GM23248 (cell line): ENCODE results near the gene MTHFR. TPM values are rescaled to one million over a fixed set of nuclear protein-coding genes. Genes with fewer than 3 reads are reported as not detected.
A peak's percentile ranks its signal among the peaks of the same experiment; 100 is the strongest.

Source experiments
- DNase-seq: peaks from one replicate; pipeline ENCODE4 v3.0.0-alpha.2; 2015
- H2AFZ ChIP-seq: fragments of 200-600 bp; sonication (generic); 2 replicates; pipeline ENCODE4 v1.6.1; 2016; ENCODE audit warnings: antibody characterized with exemption
- H3F3A ChIP-seq: fragments of 200-600 bp; sonication (generic); 2 replicates; pipeline ENCODE4 v1.6.1; 2016; ENCODE audit warnings: mild to moderate bottlenecking, antibody characterized with exemption, mixed run types; ENCODE audit not compliant: insufficient read depth
- H3K27ac ChIP-seq: fragments of 200-600 bp; sonication (generic); 2 replicates; pipeline ENCODE4 v1.5.1; 2016; ENCODE audit warnings: mild to moderate bottlenecking
- H3K27me3 ChIP-seq: fragments of 200-600 bp; sonication (generic); replicated peaks from 2 replicates; pipeline ENCODE4 v1.6.1; 2016; ENCODE audit warnings: mild to moderate bottlenecking; ENCODE audit not compliant: insufficient read depth
- H3K36me3 ChIP-seq: fragments of 200-600 bp; sonication (generic); 2 replicates; pipeline ENCODE4 v1.6.1; 2016; ENCODE audit warnings: low read depth, mild to moderate bottlenecking
- H3K4me1 ChIP-seq: fragments of 200-600 bp; sonication (generic); 2 replicates; pipeline ENCODE4 v1.6.1; 2016; ENCODE audit warnings: mild to moderate bottlenecking; ENCODE audit not compliant: insufficient read depth
- H3K4me2 ChIP-seq: fragments of 200-600 bp; sonication (generic); one replicate; pipeline ENCODE4 v1.6.1; 2016; ENCODE audit warnings: mild to moderate bottlenecking; ENCODE audit not compliant: unreplicated experiment
- H3K4me3 ChIP-seq: fragments of 200-600 bp; sonication (generic); 2 replicates; pipeline ENCODE4 v1.5.1; 2016; ENCODE audit warnings: mild to moderate bottlenecking
- H3K79me2 ChIP-seq: fragments of 200-600 bp; sonication (generic); 2 replicates; pipeline ENCODE4 v1.6.1; 2016; ENCODE audit warnings: mild to moderate bottlenecking; ENCODE audit not compliant: insufficient read depth
- H3K9ac ChIP-seq: fragments of 200-600 bp; sonication (generic); 2 replicates; pipeline ENCODE4 v1.6.1; 2016; ENCODE audit warnings: mild to moderate bottlenecking
- H3K9me2 ChIP-seq: fragments of 200-600 bp; sonication (generic); 2 replicates; pipeline ENCODE4 v1.6.1; 2016; ENCODE audit warnings: mixed run types, mild to moderate bottlenecking, moderate library complexity; ENCODE audit not compliant: insufficient read depth
- H3K9me3 ChIP-seq: fragments of 200-600 bp; sonication (generic); one replicate; pipeline ENCODE4 v1.6.1; 2017; ENCODE audit warnings: low read depth
- H4K20me1 ChIP-seq: fragments of 200-600 bp; sonication (generic); 2 replicates; pipeline ENCODE4 v1.6.0; 2016; ENCODE audit not compliant: insufficient read depth
- EZH2 ChIP-seq: fragments of 200-600 bp; sonication (generic); IDR thresholded peaks from 2 replicates; pipeline ENCODE4 v1.6.1; 2018; ENCODE audit warnings: antibody characterized with exemption, mild to moderate bottlenecking; ENCODE audit not compliant: insufficient read depth, poor library complexity, severe bottlenecking
- EZH2phosphoT487 ChIP-seq: fragments of 200-600 bp; sonication (generic); IDR thresholded peaks from 2 replicates; pipeline ENCODE4 v1.6.1; 2018; ENCODE audit warnings: antibody characterized with exemption, moderate library complexity, mild to moderate bottlenecking, low read depth; ENCODE audit not compliant: insufficient read depth
- WGBS, 2 experiments: methylation state at CpG; one replicate each; pipeline ENCODE4 v1.1.6; 2015 to 2017; ENCODE audit warnings: low lambda C conversion rate in 2 of 2, low coverage in 1 of 2; ENCODE audit errors: missing lambda C conversion rate in 2 of 2; 5-methylcytosine and 5-hydroxymethylcytosine counted together
- in situ Hi-C: fragments of 300-500 bp; cut with MboI; formaldehyde crosslinking; loops from 2 replicates; pipeline ENCODE4 v1.15.0; 2020
- polyA plus RNA-seq: library from polyadenylated mRNA; unstranded; fragments of >200 nt; fragmentation: Nextera tagmentation; extraction: Ambion mirVana; gene quantifications from 2 replicates; pipeline ENCODE4 v1.2.1, GENCODE V29; 2016
- small RNA-seq: library from RNA; depleted of rRNA; stranded (forward); fragments of <200 nt; gene quantifications from one replicate; pipeline ENCODE3, GENCODE V24; 2014; ENCODE audit warnings: low read depth, low replicate concordance
- total RNA-seq: library from RNA; depleted of rRNA; stranded (reverse); fragments of >200 nt; shearing (Covaris generic); gene quantifications from 2 replicates; pipeline ENCODE4 v1.2.3, GENCODE V29; 2014; rRNA removed

Gene MTHFR
- total and polyA plus RNA-seq, 2 experiments from 2014 or later: 5.1 to 16.1 TPM

GRCh38 chr1:11738783-11739182 is 67.0 kb downstream of the MTHFR start:
- Histone ChIP-seq H3K9me2 (no peaks in the 10 kb centered on the region), H3K79me2 (peaks cover 47% of the 10 kb centered on the region)
- in situ Hi-C loops: no loop called here

GRCh38 chr1:11738096-11738495 is 67.7 kb downstream of the MTHFR start:
- H3K9me2 ChIP-seq: no peaks in the 10 kb centered on the region

More at GRCh38 chr1:11738783-11739182, 67.0 kb downstream of the MTHFR start:
- H3F3A ChIP-seq: peaks cover 11% of the 10 kb centered on the region
- peaks cover 7% of the 10 kb centered on the region; the same call in 1 of the 2 replicates for H3K4me1 ChIP-seq
- TF ChIP-seq EZH2phosphoT487: no peak
- TF ChIP-seq EZH2: no peak
- no peaks in the 10 kb centered on the region for H4K20me1 ChIP-seq
- no peak overlapping the region for H2AFZ ChIP-seq
- H3K4me2 ChIP-seq: no peak overlapping the region
- H3K9ac ChIP-seq: no peak overlapping the region
- 69 to 71% methylated on average over 6 of the region's 6 CpGs for WGBS, 2 experiments
- H3K9me3 ChIP-seq: no peaks in the 10 kb centered on the region
- H3K4me3 ChIP-seq: no peak overlapping the region
- no peaks in the 10 kb centered on the region for H3K36me3 ChIP-seq
- no peaks in the 10 kb centered on the region for H3K27me3 ChIP-seq
- no peak for DNase-seq
- no peak overlapping the region for H3K27ac ChIP-seq

GRCh38 chr1:11736746-11737639 is 68.8 kb downstream of the MTHFR start:
- Histone ChIP-seq H4K20me1 (no peaks in the 10 kb centered on the region), H3K27me3 (no peaks in the 10 kb centered on the region), H3K4me3 (peak overlapping the region; percentile 84), H3K36me3 (no peaks in the 10 kb centered on the region), H3K9me3 (no peaks in the 10 kb centered on the region), H3F3A (peaks cover 11% of the 10 kb centered on the region), H3K9me2 (no peaks in the 10 kb centered on the region), H3K79me2 (peaks cover 41% of the 10 kb centered on the region), H3K9ac (peak overlapping the region; percentile 91), H2AFZ (peak overlapping the region; percentile 71), H3K4me1 (peaks cover 13% of the 10 kb centered on the region), H3K27ac (peak overlapping the region; percentile 98), H3K4me2 (peak overlapping the region; percentile 84)
- 4 to 5% methylated on average over 15 of the region's 15 CpGs for WGBS, 2 experiments
- in situ Hi-C loops: no loop called here
- DNase-seq: peak; percentile 96
- TF ChIP-seq EZH2 (no peak), EZH2phosphoT487 (no peak)

More at GRCh38 chr1:11738096-11738495, 67.7 kb downstream of the MTHFR start:
- peaks cover 47% of the 10 kb centered on the region for H3K79me2 ChIP-seq
- no peak overlapping the region for H2AFZ ChIP-seq
- no peaks in the 10 kb centered on the region for H3K9me3 ChIP-seq
- no peaks in the 10 kb centered on the region for H3K27me3 ChIP-seq
- H3K4me2 ChIP-seq: no peak overlapping the region
- no peak overlapping the region for H3K27ac ChIP-seq
- 93 to 98% methylated on average over 2 of the region's 2 CpGs for WGBS, 2 experiments
- no peak overlapping the region for H3K4me3 ChIP-seq
- no peak for DNase-seq
- peaks cover 7% of the 10 kb centered on the region; the same call in 1 of the 2 replicates for H3K4me1 ChIP-seq
- no peaks in the 10 kb centered on the region for H3K36me3 ChIP-seq
- H3F3A ChIP-seq: peaks cover 11% of the 10 kb centered on the region
- H3K9ac ChIP-seq: no peak overlapping the region
- H4K20me1 ChIP-seq: no peaks in the 10 kb centered on the region
- in situ Hi-C loops: no loop called here
- TF ChIP-seq EZH2phosphoT487 (no peak), EZH2 (no peak)

- H2AFZ ChIP-seq: peak within 1 kb of the TSS; percentile 71
- H3K4me3 ChIP-seq: peak within 1 kb of the TSS; percentile 84
- H3K27ac ChIP-seq: peak within 1 kb of the TSS; percentile 98
- no peaks in the 10 kb centered on the region for H3K9me3 ChIP-seq
- no peak for TF ChIP-seq EZH2
- no peak for TF ChIP-seq EZH2phosphoT487
- H3K9me2 ChIP-seq: no peaks in the 10 kb centered on the region
- peak; percentile 98 for DNase-seq
- H3K9ac ChIP-seq: peak within 1 kb of the TSS; percentile 91
- H3K27me3 ChIP-seq: no peaks in the 10 kb centered on the region
- H3K36me3 ChIP-seq: no peaks in the 10 kb centered on the region
- H3K79me2 ChIP-seq: peaks cover 35% of the 10 kb centered on the region
- H3K4me2 ChIP-seq: peak within 1 kb of the TSS; percentile 84
- H4K20me1 ChIP-seq: no peaks in the 10 kb centered on the region
- WGBS, 2 experiments: 0 to 1% methylated on average over 48 to 55 of the region's 59 CpGs
- peaks cover 11% of the 10 kb centered on the region for H3F3A ChIP-seq
- peaks cover 19% of the 10 kb centered on the region for H3K4me1 ChIP-seq
- in situ Hi-C loops: no loop called here
These were observed 69.7 kb downstream of the MTHFR start, which contains the start of gene AGTRAP for GRCh38 chr1:11735854-11736745. Gene AGTRAP, plus strand, starts transcription at chr1:11736136. Its CDS starts 73 bp downstream, at chr1:11736209.

Small RNA genes lying within 50 kb of the gene (small RNA-seq; reads per million reads assigned to genes)
- not detected for gene RF02156
- gene RF02157: not detected
- gene RF02158: not detected

Other genes with a start within 250 kb of the MTHFR start
- 1.1 and 3.7 TPM in 2 replicates for gene FBXO2, start 151.5 kb downstream of the MTHFR start, total RNA-seq
- gene FBXO2, start 151.5 kb downstream of the MTHFR start, polyA plus RNA-seq: 0.32 and 0.54 TPM in 2 replicates
- gene FBXO44, start 151.1 kb downstream of the MTHFR start, total RNA-seq: 16.6 and 20.6 TPM in 2 replicates
- 17.8 and 19.4 TPM in 2 replicates for gene FBXO44, start 151.1 kb downstream of the MTHFR start, polyA plus RNA-seq
- 9.4 and 10.9 TPM in 2 replicates for gene FBXO6, start 141.8 kb downstream of the MTHFR start, total RNA-seq
- gene FBXO6, start 141.8 kb downstream of the MTHFR start, polyA plus RNA-seq: 11.8 TPM in 2 replicates
- 54.5 and 61.2 TPM in 2 replicates for gene MAD2L2, start 124.8 kb downstream of the MTHFR start, total RNA-seq
- gene MAD2L2, start 124.8 kb downstream of the MTHFR start, polyA plus RNA-seq: 67.8 and 70.6 TPM in 2 replicates
- 0.11 TPM in 1 of 2 replicates, not detected in the other for gene DRAXIN, start 114.3 kb downstream of the MTHFR start, total RNA-seq
- 0.04 and 0.06 TPM in 2 replicates for gene DRAXIN, start 114.3 kb downstream of the MTHFR start, polyA plus RNA-seq
- gene AGTRAP, start 69.8 kb downstream of the MTHFR start, total RNA-seq: 86.8 and 113 TPM in 2 replicates
- gene AGTRAP, start 69.8 kb downstream of the MTHFR start, polyA plus RNA-seq: 121 TPM in 2 replicates
- gene C1orf167, start 43.8 kb downstream of the MTHFR start, total RNA-seq: not detected in 2 replicates
- gene C1orf167, start 43.8 kb downstream of the MTHFR start, polyA plus RNA-seq: 0.43 TPM in 1 of 2 replicates, not detected in the other
- gene CLCN6, start 227 bp upstream of the MTHFR start, total RNA-seq: 4.3 and 5.4 TPM in 2 replicates
- 4.4 and 4.9 TPM in 2 replicates for gene CLCN6, start 227 bp upstream of the MTHFR start, polyA plus RNA-seq
- gene NPPA, start 41.8 kb upstream of the MTHFR start, total RNA-seq: not detected in 2 replicates
- gene NPPA, start 41.8 kb upstream of the MTHFR start, polyA plus RNA-seq: not detected in 2 replicates
- not detected in 2 replicates for gene NPPB, start 53.0 kb upstream of the MTHFR start, total RNA-seq
- gene NPPB, start 53.0 kb upstream of the MTHFR start, polyA plus RNA-seq: not detected in 2 replicates
- 100 and 116 TPM in 2 replicates for gene KIAA2013, start 120.5 kb upstream of the MTHFR start, total RNA-seq
- gene KIAA2013, start 120.5 kb upstream of the MTHFR start, polyA plus RNA-seq: 10.5 and 10.7 TPM in 2 replicates
- 633 and 640 TPM in 2 replicates for gene PLOD1, start 128.8 kb upstream of the MTHFR start, total RNA-seq
- gene PLOD1, start 128.8 kb upstream of the MTHFR start, polyA plus RNA-seq: 443 and 482 TPM in 2 replicates
- gene MFN2, start 174.5 kb upstream of the MTHFR start, total RNA-seq: 57.9 and 59.8 TPM in 2 replicates
- 48.0 and 49.6 TPM in 2 replicates for gene MFN2, start 174.5 kb upstream of the MTHFR start, polyA plus RNA-seq
- gene MIIP, start 213.5 kb upstream of the MTHFR start, total RNA-seq: 21.8 and 26.8 TPM in 2 replicates
- 19.4 and 23.0 TPM in 2 replicates for gene MIIP, start 213.5 kb upstream of the MTHFR start, polyA plus RNA-seq